ENCODE measurements around the gene WDFY4.

The WDFY4 gene

GRCh38 chr10:48700493-48700892 lies 15.8 kb downstream of the WDFY4 start:
- H3K79me2 ChIP-seq (ENCODE audit: insufficient read depth, low read length) = peaks cover 98% of the 10 kb centered on the region
- no peaks in the 10 kb centered on the region for H3K9me3 ChIP-seq (ENCODE audit: insufficient read depth, low read length)
- no peaks in the 10 kb centered on the region for H3K27me3 ChIP-seq (ENCODE audit: low read length)
- H2AFZ ChIP-seq (ENCODE audit: low read depth, low read length, severe bottlenecking) = no peak overlapping the region
- no peak for TF ChIP-seq EZH2phosphoT487 (conservative IDR thresholded peaks at IDR 0.05; ENCODE audit: low read length)
- TF ChIP-seq CTCF (IDR thresholded peaks at IDR 0.05; ENCODE audit: insufficient read depth, low read length, poor library complexity, severe bottlenecking) = no peak
- H3K4me3 ChIP-seq (ENCODE audit: insufficient read depth, low read length, poor library complexity, severe bottlenecking) = no peak overlapping the region
- no peak overlapping the region for H3K9ac ChIP-seq (ENCODE audit: low read length)
- H3K36me3 ChIP-seq (ENCODE audit: low read length) = no peaks in the 10 kb centered on the region
- H3F3A ChIP-seq (ENCODE audit: insufficient read depth) = no peaks in the 10 kb centered on the region
- no peaks in the 10 kb centered on the region for H3K9me2 ChIP-seq (replicated peaks; ENCODE audit: insufficient read depth, low read length)
- H3K27ac ChIP-seq (ENCODE audit: low read depth, low read length) = no peak overlapping the region
- H3K4me2 ChIP-seq (ENCODE audit: low read depth, low read length, poor library complexity, severe bottlenecking) = no peak overlapping the region
- no peaks in the 10 kb centered on the region; the same call in 1 of the 2 replicates for H4K20me1 ChIP-seq (ENCODE audit: low read depth, low read length)

GRCh38 chr10:48701139-48701901 lies 16.6 kb downstream of the WDFY4 start:
- H3K27me3 ChIP-seq (ENCODE audit: low read length) = no peaks in the 10 kb centered on the region

DNA sequence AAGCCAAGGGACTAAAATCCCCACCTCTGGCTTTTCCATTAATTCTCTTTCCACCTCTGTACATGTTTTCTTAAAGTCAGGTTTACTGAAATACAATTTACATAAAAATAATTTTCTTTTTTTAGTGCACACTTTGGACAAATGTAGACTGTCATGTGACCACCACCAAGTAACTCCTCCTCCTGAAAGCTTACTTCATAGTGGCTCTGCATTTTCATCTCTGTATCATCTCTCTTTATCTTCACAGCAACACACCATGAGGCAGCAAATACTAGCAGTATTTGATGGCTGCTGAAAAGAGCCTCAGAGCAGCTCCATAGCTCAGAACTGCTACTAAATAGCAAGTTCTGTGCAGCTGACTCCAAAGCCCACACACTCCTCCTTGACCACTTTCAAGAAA lies 17.3 kb downstream of the WDFY4 start:
- peaks cover 99% of the 10 kb centered on the region for H3K79me2 ChIP-seq (ENCODE audit: insufficient read depth, low read length)
- no peak overlapping the region for H2AFZ ChIP-seq (ENCODE audit: low read depth, low read length, severe bottlenecking)
- no peak for TF ChIP-seq CTCF (IDR thresholded peaks at IDR 0.05; ENCODE audit: insufficient read depth, low read length, poor library complexity, severe bottlenecking)
- TF ChIP-seq EZH2phosphoT487 (conservative IDR thresholded peaks at IDR 0.05; ENCODE audit: low read length) = no peak
- H3K9me3 ChIP-seq (ENCODE audit: insufficient read depth, low read length) = no peaks in the 10 kb centered on the region
- H3K9ac ChIP-seq (ENCODE audit: low read length) = no peak overlapping the region
- H4K20me1 ChIP-seq (ENCODE audit: low read depth, low read length) = no peaks in the 10 kb centered on the region; the same call in 1 of the 2 replicates
- no peak overlapping the region for H3K4me3 ChIP-seq (ENCODE audit: insufficient read depth, low read length, poor library complexity, severe bottlenecking)
- no peaks in the 10 kb centered on the region for H3K9me2 ChIP-seq (replicated peaks; ENCODE audit: insufficient read depth, low read length)
- H3K4me2 ChIP-seq (ENCODE audit: low read depth, low read length, poor library complexity, severe bottlenecking) = no peak overlapping the region
- no peaks in the 10 kb centered on the region for H3F3A ChIP-seq (ENCODE audit: insufficient read depth)
- no peaks in the 10 kb centered on the region; the same call in 1 of the 2 replicates for H3K36me3 ChIP-seq (ENCODE audit: low read length)
- peak overlapping the region; percentile 6; the same call in 1 of the 2 replicates for H3K27ac ChIP-seq (ENCODE audit: low read depth, low read length)
- no peaks in the 10 kb centered on the region for H3K27me3 ChIP-seq (ENCODE audit: low read length)

More at GRCh38 chr10:48701139-48701901, 16.6 kb downstream of the WDFY4 start:
- Histone ChIP-seq H3F3A (ENCODE audit: insufficient read depth) (no peaks in the 10 kb centered on the region), H4K20me1 (ENCODE audit: low read depth, low read length) (no peaks in the 10 kb centered on the region; the same call in 1 of the 2 replicates), H3K9me2 (replicated peaks; ENCODE audit: insufficient read depth, low read length) (no peaks in the 10 kb centered on the region), H3K36me3 (ENCODE audit: low read length) (no peaks in the 10 kb centered on the region), H2AFZ (ENCODE audit: low read depth, low read length, severe bottlenecking) (no peak overlapping the region), H3K27ac (ENCODE audit: low read depth, low read length) (peak overlapping the region; percentile 6; the same call in 1 of the 2 replicates), H3K4me2 (ENCODE audit: low read depth, low read length, poor library complexity, severe bottlenecking) (no peak overlapping the region), H3K4me3 (ENCODE audit: insufficient read depth, low read length, poor library complexity, severe bottlenecking) (no peak overlapping the region), H3K9me3 (ENCODE audit: insufficient read depth, low read length) (no peaks in the 10 kb centered on the region), H3K9ac (ENCODE audit: low read length) (no peak overlapping the region), H3K79me2 (ENCODE audit: insufficient read depth, low read length) (peaks cover 99% of the 10 kb centered on the region)
- TF ChIP-seq EZH2phosphoT487 (conservative IDR thresholded peaks at IDR 0.05; ENCODE audit: low read length) (no peak), CTCF (IDR thresholded peaks at IDR 0.05; ENCODE audit: insufficient read depth, low read length, poor library complexity, severe bottlenecking) (no peak)
